22Rv1 (cell line): ENCODE data around the gene NINJ2.

Experiments used
- ZFX ChIP-seq: fragments of 450-650 bp; IDR thresholded peaks from 2 replicates; pipeline ENCODE4 v1.6.1; 2017; ENCODE audit warnings: antibody characterized with exemption, borderline replicate concordance
- TF ChIP-seq, protein P1 (sequence below): fragments of 450-650 bp; IDR thresholded peaks from 2 replicates; pipeline ENCODE4 v1.5.1; 2017; ENCODE audit warnings: mild to moderate bottlenecking

- TF ChIP-seq, protein P1, sequence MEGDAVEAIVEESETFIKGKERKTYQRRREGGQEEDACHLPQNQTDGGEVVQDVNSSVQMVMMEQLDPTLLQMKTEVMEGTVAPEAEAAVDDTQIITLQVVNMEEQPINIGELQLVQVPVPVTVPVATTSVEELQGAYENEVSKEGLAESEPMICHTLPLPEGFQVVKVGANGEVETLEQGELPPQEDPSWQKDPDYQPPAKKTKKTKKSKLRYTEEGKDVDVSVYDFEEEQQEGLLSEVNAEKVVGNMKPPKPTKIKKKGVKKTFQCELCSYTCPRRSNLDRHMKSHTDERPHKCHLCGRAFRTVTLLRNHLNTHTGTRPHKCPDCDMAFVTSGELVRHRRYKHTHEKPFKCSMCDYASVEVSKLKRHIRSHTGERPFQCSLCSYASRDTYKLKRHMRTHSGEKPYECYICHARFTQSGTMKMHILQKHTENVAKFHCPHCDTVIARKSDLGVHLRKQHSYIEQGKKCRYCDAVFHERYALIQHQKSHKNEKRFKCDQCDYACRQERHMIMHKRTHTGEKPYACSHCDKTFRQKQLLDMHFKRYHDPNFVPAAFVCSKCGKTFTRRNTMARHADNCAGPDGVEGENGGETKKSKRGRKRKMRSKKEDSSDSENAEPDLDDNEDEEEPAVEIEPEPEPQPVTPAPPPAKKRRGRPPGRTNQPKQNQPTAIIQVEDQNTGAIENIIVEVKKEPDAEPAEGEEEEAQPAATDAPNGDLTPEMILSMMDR: no peak
- no peak for TF ChIP-seq ZFX
Observed at GRCh38 chr12:662566-663292, 516 bp downstream of the NINJ2 start.
